GM12878 (cell line): ENCODE data around the gene TRAFD1. TPM values are rescaled to one million over a fixed set of nuclear protein-coding genes. Genes with fewer than 3 reads are reported as not detected.

Experiments used
- ATAC-seq: fragments of 200-7000 bp; cut with Tn5 transposase; 3 replicates; pipeline ENCODE4 v1.9.1; 2020; ENCODE audit warnings: mild to moderate bottlenecking, moderate library complexity
- BruUV-seq: library from RNA; stranded (reverse); fragments of 400-500 nt; replicated peaks from 2 replicates; lab custom pipeline; 2021; lab: Mats Ljungman, UMichigan
- CTCF ChIA-PET: fragments of 300-600 bp; sonication (Branson Sonifier 250); formaldehyde crosslinking; extraction: SDS; loops from one replicate; lab custom pipeline; 2021; ENCODE audit warnings: inconsistent platforms; lab: Yijun Ruan, JAX
- POLR2A ChIA-PET: fragments of 350-600 bp; formaldehyde crosslinking; extraction: SDS; loops from one replicate; lab custom pipeline; 2021; ENCODE audit warnings: inconsistent platforms; lab: Charles Lee
- RAD21 ChIA-PET: fragments of 300-600 bp; sonication (Branson Sonifier 250); formaldehyde crosslinking; loops from one replicate; lab custom pipeline; 2023; ENCODE audit warnings: antibody characterized with exemption; ENCODE audit not compliant: unreplicated experiment; lab: Charles Lee
- SMC1A ChIA-PET: fragments of 300-600 bp; sonication (Branson Sonifier 250); formaldehyde crosslinking; loops from one replicate; lab custom pipeline; 2023; ENCODE audit not compliant: unreplicated experiment, uncharacterized antibody; lab: Charles Lee
- DNase-seq: peaks from one replicate; pipeline ENCODE4 v3.0.0-alpha.2; 2011; ENCODE audit warnings: low read depth, low spot score
- FAIRE-seq: peaks from 3 replicates; lab custom pipeline; 2011; peaks lifted over from hg19 to GRCh38; lab: Jason Lieb, UNC
- H2AFZ ChIP-seq: 2 replicates; pipeline ENCODE4 v1.6.0; 2011; ENCODE audit warnings: low read depth, low read length, control low read depth; ENCODE audit not compliant: control insufficient read depth
- H3K27ac ChIP-seq: 2 replicates; pipeline ENCODE4 v1.5.1; 2011; ENCODE audit warnings: control low read depth; ENCODE audit not compliant: control insufficient read depth, insufficient read depth
- H3K27me3 ChIP-seq, 2 experiments: replicated peaks in 1 of 2; 2 replicates each; pipeline versions ENCODE4 v1.6.0 to v1.6.1; 2011; ENCODE audit warnings: low read length in 1 of 2; ENCODE audit not compliant: control insufficient read depth in 2 of 2, insufficient read depth in 2 of 2
- H3K36me3 ChIP-seq, 2 experiments: 2 replicates each; pipeline ENCODE4 v1.5.1; 2011; ENCODE audit warnings: low read length in 1 of 2; ENCODE audit not compliant: control insufficient read depth in 2 of 2, insufficient read depth in 2 of 2
- H3K4me1 ChIP-seq: 2 replicates; pipeline ENCODE4 v1.6.1; 2011; ENCODE audit warnings: mild to moderate bottlenecking, low read length, moderate library complexity, mixed read lengths; ENCODE audit not compliant: control insufficient read depth, insufficient read depth
- H3K4me2 ChIP-seq: 2 replicates; pipeline ENCODE4 v1.6.0; 2011; ENCODE audit warnings: control low read depth; ENCODE audit not compliant: control insufficient read depth, insufficient read depth
- H3K4me3 ChIP-seq: fragments of 200-600 bp; sonication (generic); 2 replicates; pipeline ENCODE4 v1.5.1; 2016
- H3K79me2 ChIP-seq: 2 replicates; pipeline ENCODE4 v1.6.0; 2011; ENCODE audit warnings: low read length; ENCODE audit not compliant: control insufficient read depth, insufficient read depth
- H3K9ac ChIP-seq: 2 replicates; pipeline ENCODE4 v1.8.0; 2011; ENCODE audit warnings: low read length, control low read depth, mixed read lengths; ENCODE audit not compliant: control insufficient read depth, insufficient read depth
- H3K9me3 ChIP-seq: replicated peaks from 3 replicates; pipeline ENCODE4 v1.5.1; 2011; ENCODE audit warnings: mild to moderate bottlenecking, low read length; ENCODE audit not compliant: control insufficient read depth, insufficient read depth
- H4K20me1 ChIP-seq: 2 replicates; pipeline ENCODE4 v1.6.0; 2011; ENCODE audit not compliant: control insufficient read depth, insufficient read depth
- CBFB ChIP-seq: IDR thresholded peaks from 2 replicates; pipeline ENCODE4 v1.6.1; 2016; ENCODE audit warnings: antibody characterized with exemption, low read depth
- CHD2 ChIP-seq: IDR thresholded peaks from 2 replicates; pipeline ENCODE4 v1.6.1; 2011; ENCODE audit warnings: low read depth, low read length, improper control_type of control experiment, borderline replicate concordance
- CHD4 ChIP-seq: fragments of 200-600 bp; sonication (generic); IDR thresholded peaks from 2 replicates; pipeline ENCODE4 v1.6.1; 2016; ENCODE audit warnings: mild to moderate bottlenecking
- CREM ChIP-seq: IDR thresholded peaks from 2 replicates; pipeline ENCODE4 v1.6.1; 2014; ENCODE audit warnings: antibody characterized with exemption, low read depth
- DPF2 ChIP-seq: fragments of 450-650 bp; IDR thresholded peaks from 2 replicates; pipeline ENCODE4 v1.6.1; 2017; ENCODE audit warnings: mild to moderate bottlenecking
- MEF2B ChIP-seq: fragments of 450-650 bp; IDR thresholded peaks from 2 replicates; pipeline ENCODE4 v1.6.1; 2018; ENCODE audit warnings: mild to moderate bottlenecking, moderate library complexity; ENCODE audit not compliant: partially characterized antibody, poor library complexity, severe bottlenecking
- MXI1 ChIP-seq: fragments of 150-350 bp; IDR thresholded peaks from 2 replicates; pipeline ENCODE4 v1.6.1; 2011; ENCODE audit warnings: low read depth, mild to moderate bottlenecking, inconsistent platforms, low read length, improper control_type of control experiment
- NFIC ChIP-seq: IDR thresholded peaks from 2 replicates; pipeline ENCODE4 v1.6.1; 2012; ENCODE audit warnings: low read depth, mild to moderate bottlenecking, inconsistent platforms, low read length, moderate library complexity
- TCF12 ChIP-seq: IDR thresholded peaks from 2 replicates; pipeline ENCODE4 v1.6.1; 2011; ENCODE audit warnings: low read depth, mild to moderate bottlenecking, low read length
- TCF3 ChIP-seq: IDR thresholded peaks from 2 replicates; pipeline ENCODE4 v1.6.1; 2012; ENCODE audit warnings: low read depth, mild to moderate bottlenecking, low read length, borderline replicate concordance; ENCODE audit not compliant: insufficient read depth
- WGBS: methylation state at CpG from one replicate; pipeline ENCODE4 v1.1.6; 2016; ENCODE audit warnings: low lambda C conversion rate; ENCODE audit not compliant: insufficient replicate concordance, insufficient coverage; ENCODE audit errors: missing lambda C conversion rate; 5-methylcytosine and 5-hydroxymethylcytosine counted together
- in situ Hi-C: fragments of 300-500 bp; cut with MboI; formaldehyde crosslinking; loops from 9 replicates; pipeline ENCODE4 v1.14.3; 2018; ENCODE audit warnings: mixed read lengths
- intact Hi-C: fragments of 100-400 bp; cut with micrococcal nuclease; formaldehyde crosslinking; loops from one replicate; pipeline ENCODE4 v1.14.2; 2022; ENCODE audit not compliant: unreplicated experiment
- polyA plus RNA-seq, 11 experiments: library from polyadenylated mRNA; depleted of rRNA in 4 of 11; unstranded in 6 of 11; stranded (reverse) in 5 of 11; fragments of >200 nt; fragmentation: Nextera tagmentation in 4 of 11; fragmentation: Illumina TruSeq in 1 of 11; extraction: Ambion mirVana in 4 of 11; extraction: Trizol in 1 of 11; gene quantifications; 1 replicate in 1 of 11; 2 replicates in 10 of 11; pipeline versions ENCODE4 v1.2.1 to v1.2.3, GENCODE V29; 2011 to 2016; ENCODE audit warnings: inconsistent platforms in 2 of 11, missing spikeins in 2 of 11, low read depth in 1 of 11
- total RNA-seq, 4 experiments: library from RNA; depleted of rRNA in 3 of 4; stranded (reverse); fragments of >200 nt in 3 of 4; fragmentation: Illumina TruSeq in 1 of 4; extraction: Trizol in 1 of 4; gene quantifications; 2 replicates each; pipeline versions ENCODE4 v1.2.1 to v1.2.3, GENCODE V29; 2013 to 2021
- TF ChIP-seq, protein P1 (sequence below): fragments of 450-650 bp; IDR thresholded peaks from 2 replicates; pipeline ENCODE4 v1.6.1; 2016; ENCODE audit warnings: mild to moderate bottlenecking, moderate library complexity, borderline replicate concordance
- TF ChIP-seq, protein P2 (sequence below): fragments of 450-650 bp; IDR thresholded peaks from 2 replicates; pipeline ENCODE4 v1.6.1; 2017; ENCODE audit warnings: borderline replicate concordance
- TF ChIP-seq, protein P3 (sequence below): IDR thresholded peaks from 2 replicates; pipeline ENCODE4 v1.6.1; 2011; ENCODE audit warnings: mild to moderate bottlenecking, low read depth, low read length, moderate library complexity; ENCODE audit not compliant: insufficient replicate concordance
- TF ChIP-seq, protein P4 (sequence below): IDR thresholded peaks from 2 replicates; pipeline ENCODE4 v1.6.1; 2012; ENCODE audit warnings: low read depth, low read length, improper control_type of control experiment

Gene TRAFD1
- total and polyA plus RNA-seq, 10 of the 15 experiments (the other 5 are each of a cell fraction or from before 2014, with no cell fraction given) = 37.2 to 55.5 (median 46.2) TPM

DNA sequence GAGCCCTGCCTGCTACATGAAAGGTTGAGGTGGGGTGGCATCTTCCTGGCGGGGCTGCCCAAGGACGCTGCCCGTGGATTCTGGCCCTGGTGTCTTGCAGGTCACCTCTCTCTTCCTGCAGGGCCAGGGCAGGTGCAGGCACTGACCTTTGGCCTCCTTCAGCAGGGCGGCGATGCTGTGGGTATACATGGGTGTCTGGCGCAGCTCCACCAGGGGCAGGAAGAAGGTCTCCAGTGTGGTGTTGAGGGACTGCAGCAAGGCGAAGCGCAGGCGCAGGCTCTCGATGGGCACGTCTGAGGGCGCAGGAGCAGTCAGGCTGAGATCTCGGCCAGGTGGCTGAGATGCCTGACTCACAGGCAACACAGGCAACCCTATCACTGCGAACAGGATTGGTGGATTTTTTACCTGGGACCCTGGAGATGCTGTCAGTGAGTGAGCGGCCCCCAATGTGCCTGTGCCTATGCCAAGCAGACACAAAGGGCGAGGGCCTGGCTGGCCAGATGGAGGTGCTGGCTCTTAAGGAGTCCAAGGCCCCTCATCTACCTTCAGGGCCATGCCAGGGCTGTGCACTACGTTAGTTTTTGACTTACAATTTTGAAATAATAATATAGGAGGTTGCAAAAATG, 45.7 kb downstream of the TRAFD1 start:
- H3K4me3 ChIP-seq = no peak overlapping the region
- no peak for DNase-seq
- H3K9ac ChIP-seq = no peak overlapping the region
- no peaks in the 10 kb centered on the region for H4K20me1 ChIP-seq
- in situ Hi-C loops (no loop called here), intact Hi-C loops (no loop called here)
- peaks cover 5 to 10% of the 10 kb centered on the region in 2 experiments for H3K36me3 ChIP-seq
- no peaks in the 10 kb centered on the region for H3K9me3 ChIP-seq
- FAIRE-seq = no peak
- H3K4me2 ChIP-seq = no peak overlapping the region
- no peaks in the 10 kb centered on the region for H3K4me1 ChIP-seq
- BruUV-seq = no TSS peak
- 95% methylated on average over 17 of the region's 17 CpGs for WGBS
- SMC1A ChIA-PET = no interaction called here
- H3K27me3 ChIP-seq = no peaks in the 10 kb centered on the region
- H3K27ac ChIP-seq = no peak overlapping the region
- no peak overlapping the region for H2AFZ ChIP-seq
- RAD21 ChIA-PET = no interaction called here
- H3K79me2 ChIP-seq = no peaks in the 10 kb centered on the region
- no peak for ATAC-seq
- POLR2A ChIA-PET = no interaction called here
- CTCF ChIA-PET = interaction anchor here (0.6 to 1.2 kb wide), 3 partner anchors 19 to 226 kb away, joined by 3 to 4 read pairs (median 3); no protein-coding TSS in a partner anchor
- no peak for TF ChIP-seq CREM
- no peak for TF ChIP-seq MXI1
- TF ChIP-seq MEF2B = no peak
- TF ChIP-seq, protein P1, sequence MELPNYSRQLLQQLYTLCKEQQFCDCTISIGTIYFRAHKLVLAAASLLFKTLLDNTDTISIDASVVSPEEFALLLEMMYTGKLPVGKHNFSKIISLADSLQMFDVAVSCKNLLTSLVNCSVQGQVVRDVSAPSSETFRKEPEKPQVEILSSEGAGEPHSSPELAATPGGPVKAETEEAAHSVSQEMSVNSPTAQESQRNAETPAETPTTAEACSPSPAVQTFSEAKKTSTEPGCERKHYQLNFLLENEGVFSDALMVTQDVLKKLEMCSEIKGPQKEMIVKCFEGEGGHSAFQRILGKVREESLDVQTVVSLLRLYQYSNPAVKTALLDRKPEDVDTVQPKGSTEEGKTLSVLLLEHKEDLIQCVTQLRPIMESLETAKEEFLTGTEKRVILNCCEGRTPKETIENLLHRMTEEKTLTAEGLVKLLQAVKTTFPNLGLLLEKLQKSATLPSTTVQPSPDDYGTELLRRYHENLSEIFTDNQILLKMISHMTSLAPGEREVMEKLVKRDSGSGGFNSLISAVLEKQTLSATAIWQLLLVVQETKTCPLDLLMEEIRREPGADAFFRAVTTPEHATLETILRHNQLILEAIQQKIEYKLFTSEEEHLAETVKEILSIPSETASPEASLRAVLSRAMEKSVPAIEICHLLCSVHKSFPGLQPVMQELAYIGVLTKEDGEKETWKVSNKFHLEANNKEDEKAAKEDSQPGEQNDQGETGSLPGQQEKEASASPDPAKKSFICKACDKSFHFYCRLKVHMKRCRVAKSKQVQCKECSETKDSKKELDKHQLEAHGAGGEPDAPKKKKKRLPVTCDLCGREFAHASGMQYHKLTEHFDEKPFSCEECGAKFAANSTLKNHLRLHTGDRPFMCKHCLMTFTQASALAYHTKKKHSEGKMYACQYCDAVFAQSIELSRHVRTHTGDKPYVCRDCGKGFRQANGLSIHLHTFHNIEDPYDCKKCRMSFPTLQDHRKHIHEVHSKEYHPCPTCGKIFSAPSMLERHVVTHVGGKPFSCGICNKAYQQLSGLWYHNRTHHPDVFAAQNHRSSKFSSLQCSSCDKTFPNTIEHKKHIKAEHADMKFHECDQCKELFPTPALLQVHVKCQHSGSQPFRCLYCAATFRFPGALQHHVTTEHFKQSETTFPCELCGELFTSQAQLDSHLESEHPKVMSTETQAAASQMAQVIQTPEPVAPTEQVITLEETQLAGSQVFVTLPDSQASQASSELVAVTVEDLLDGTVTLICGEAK = no peak
- TF ChIP-seq, protein P2, sequence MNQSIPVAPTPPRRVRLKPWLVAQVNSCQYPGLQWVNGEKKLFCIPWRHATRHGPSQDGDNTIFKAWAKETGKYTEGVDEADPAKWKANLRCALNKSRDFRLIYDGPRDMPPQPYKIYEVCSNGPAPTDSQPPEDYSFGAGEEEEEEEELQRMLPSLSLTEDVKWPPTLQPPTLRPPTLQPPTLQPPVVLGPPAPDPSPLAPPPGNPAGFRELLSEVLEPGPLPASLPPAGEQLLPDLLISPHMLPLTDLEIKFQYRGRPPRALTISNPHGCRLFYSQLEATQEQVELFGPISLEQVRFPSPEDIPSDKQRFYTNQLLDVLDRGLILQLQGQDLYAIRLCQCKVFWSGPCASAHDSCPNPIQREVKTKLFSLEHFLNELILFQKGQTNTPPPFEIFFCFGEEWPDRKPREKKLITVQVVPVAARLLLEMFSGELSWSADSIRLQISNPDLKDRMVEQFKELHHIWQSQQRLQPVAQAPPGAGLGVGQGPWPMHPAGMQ = no peak
- TF ChIP-seq, protein P3, sequence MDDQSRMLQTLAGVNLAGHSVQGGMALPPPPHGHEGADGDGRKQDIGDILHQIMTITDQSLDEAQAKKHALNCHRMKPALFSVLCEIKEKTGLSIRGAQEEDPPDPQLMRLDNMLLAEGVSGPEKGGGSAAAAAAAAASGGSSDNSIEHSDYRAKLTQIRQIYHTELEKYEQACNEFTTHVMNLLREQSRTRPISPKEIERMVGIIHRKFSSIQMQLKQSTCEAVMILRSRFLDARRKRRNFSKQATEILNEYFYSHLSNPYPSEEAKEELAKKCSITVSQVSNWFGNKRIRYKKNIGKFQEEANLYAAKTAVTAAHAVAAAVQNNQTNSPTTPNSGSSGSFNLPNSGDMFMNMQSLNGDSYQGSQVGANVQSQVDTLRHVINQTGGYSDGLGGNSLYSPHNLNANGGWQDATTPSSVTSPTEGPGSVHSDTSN = no peak
- no peak for TF ChIP-seq TCF12
- TF ChIP-seq DPF2 = no peak
- TF ChIP-seq CBFB = no peak
- no peak for TF ChIP-seq CHD4
- no peak for TF ChIP-seq TCF3
- TF ChIP-seq, protein P4, sequence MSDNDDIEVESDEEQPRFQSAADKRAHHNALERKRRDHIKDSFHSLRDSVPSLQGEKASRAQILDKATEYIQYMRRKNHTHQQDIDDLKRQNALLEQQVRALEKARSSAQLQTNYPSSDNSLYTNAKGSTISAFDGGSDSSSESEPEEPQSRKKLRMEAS = no peak
- TF ChIP-seq CHD2 = no peak
- no peak for TF ChIP-seq NFIC
